ENCODE results near the gene PDS5B. TPM values are rescaled to one million over a fixed set of nuclear protein-coding genes. Genes with fewer than 3 reads are reported as not detected.
"Not testable (repeated sequence)": the region's sequence is repeated elsewhere in the genome, so short reads cannot be mapped to it uniquely, and the experiment has no call there.

Gene PDS5B
- total RNA-seq, 1 experiment from 2014 or later: 61.2 TPM

DNA sequence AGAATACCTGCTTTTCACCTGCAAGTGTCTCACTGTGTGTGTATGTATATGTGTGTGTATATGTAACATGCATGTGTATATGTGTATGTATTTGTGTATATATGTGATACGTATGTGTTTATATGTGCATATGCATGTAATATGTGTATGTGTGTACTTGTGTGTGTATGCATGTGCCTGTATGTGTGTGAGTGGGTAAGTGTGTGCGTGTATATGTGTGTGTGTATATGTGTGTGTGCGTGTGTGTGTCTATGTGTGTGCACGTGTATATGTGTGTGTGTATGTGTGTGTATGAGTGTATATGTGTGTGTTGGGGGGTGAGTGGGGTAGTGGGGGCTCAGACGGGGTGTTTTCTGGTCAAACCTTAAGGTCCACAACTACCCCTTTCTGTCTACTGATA lies 237.3 kb downstream of the PDS5B start:
- Histone ChIP-seq H3K4me2 (ENCODE audit: low read depth, low read length, poor library complexity, severe bottlenecking) (no peak overlapping the region), H3K9me2 (replicated peaks; ENCODE audit: insufficient read depth, low read length) (no peaks in the 10 kb centered on the region), H3K79me2 (ENCODE audit: low read length) (no peaks in the 10 kb centered on the region), H3K4me1 (ENCODE audit: low read length) (no peaks in the 10 kb centered on the region), H2AFZ (ENCODE audit: low read length) (no peak overlapping the region), H3K27ac (ENCODE audit: low read length) (no peak overlapping the region), H3K9ac (ENCODE audit: low read length) (no peak overlapping the region), H3K9me3 (ENCODE audit: low read length) (no peaks in the 10 kb centered on the region), H3K36me3 (ENCODE audit: insufficient read depth, low read length) (no peaks in the 10 kb centered on the region), H3K27me3 (ENCODE audit: low read length) (no peaks in the 10 kb centered on the region), H4K20me1 (ENCODE audit: insufficient read depth, low read depth, low read length) (no peaks in the 10 kb centered on the region), H3K4me3 (ENCODE audit: low read length) (no peak overlapping the region)
- no peak for DNase-seq

DNA sequence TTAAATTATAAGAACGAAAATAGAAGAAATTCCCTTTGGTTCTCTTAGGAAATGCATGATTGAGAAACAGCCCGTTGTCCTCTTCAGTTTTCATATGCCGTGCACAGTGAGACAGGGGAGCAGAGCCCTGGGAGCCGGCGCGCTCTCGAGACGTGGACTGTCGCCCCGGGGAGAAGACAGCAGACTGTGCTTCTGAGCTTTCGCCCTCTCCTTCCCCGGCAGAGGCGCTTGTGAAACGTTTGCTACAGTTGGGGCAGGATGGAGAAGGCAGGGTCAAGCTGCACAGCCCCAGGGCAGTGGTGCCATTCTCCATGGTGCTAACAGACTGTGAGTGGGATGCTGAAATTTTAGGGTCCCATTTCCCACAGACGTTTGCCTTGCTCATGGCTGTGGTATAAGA lies 237.8 kb downstream of the PDS5B start:
- Histone ChIP-seq H3K79me2 (ENCODE audit: low read length) (no peaks in the 10 kb centered on the region), H3K4me2 (ENCODE audit: low read depth, low read length, poor library complexity, severe bottlenecking) (no peak overlapping the region), H3K27ac (ENCODE audit: low read length) (no peak overlapping the region), H3K9me2 (replicated peaks; ENCODE audit: insufficient read depth, low read length) (no peaks in the 10 kb centered on the region), H3K27me3 (ENCODE audit: low read length) (no peaks in the 10 kb centered on the region), H3K4me3 (ENCODE audit: low read length) (no peak overlapping the region), H3K9ac (ENCODE audit: low read length) (no peak overlapping the region), H4K20me1 (ENCODE audit: insufficient read depth, low read depth, low read length) (no peaks in the 10 kb centered on the region), H3K36me3 (ENCODE audit: insufficient read depth, low read length) (no peaks in the 10 kb centered on the region), H2AFZ (ENCODE audit: low read length) (no peak overlapping the region), H3K4me1 (ENCODE audit: low read length) (no peaks in the 10 kb centered on the region), H3K9me3 (ENCODE audit: low read length) (no peaks in the 10 kb centered on the region)
- DNase-seq: no peak

DNA sequence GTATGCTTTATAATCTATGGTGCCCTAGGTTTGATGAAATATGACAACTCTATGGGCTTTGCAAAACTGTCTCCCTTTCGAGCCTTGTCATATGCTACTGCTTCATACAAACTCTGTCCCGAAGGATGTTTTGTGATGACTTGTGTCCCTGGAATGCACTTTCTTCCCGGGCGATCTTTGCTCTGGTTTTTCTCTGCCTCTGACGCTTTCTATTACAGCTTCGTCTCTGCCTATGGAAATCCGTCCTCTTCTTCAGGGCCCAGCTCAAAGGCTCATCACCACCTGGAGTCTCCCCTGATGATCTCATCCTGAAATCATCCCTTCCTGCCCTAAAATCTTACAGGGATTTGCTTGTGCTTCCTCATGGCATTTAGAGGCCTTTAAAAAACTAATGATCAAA lies 238.4 kb downstream of the PDS5B start:
- H3K9me2 ChIP-seq (replicated peaks; ENCODE audit: insufficient read depth, low read length): no peaks in the 10 kb centered on the region
- H2AFZ ChIP-seq (ENCODE audit: low read length): no peak overlapping the region
- no peaks in the 10 kb centered on the region for H3K36me3 ChIP-seq (ENCODE audit: insufficient read depth, low read length)
- H3K9me3 ChIP-seq (ENCODE audit: low read length): no peaks in the 10 kb centered on the region
- H4K20me1 ChIP-seq (ENCODE audit: insufficient read depth, low read depth, low read length): no peaks in the 10 kb centered on the region
- no peaks in the 10 kb centered on the region for H3K4me1 ChIP-seq (ENCODE audit: low read length)
- H3K4me2 ChIP-seq (ENCODE audit: low read depth, low read length, poor library complexity, severe bottlenecking): no peak overlapping the region
- H3K4me3 ChIP-seq (ENCODE audit: low read length): no peak overlapping the region
- no peak for DNase-seq
- no peaks in the 10 kb centered on the region for H3K27me3 ChIP-seq (ENCODE audit: low read length)
- H3K9ac ChIP-seq (ENCODE audit: low read length): no peak overlapping the region
- no peak overlapping the region for H3K27ac ChIP-seq (ENCODE audit: low read length)
- H3K79me2 ChIP-seq (ENCODE audit: low read length): no peaks in the 10 kb centered on the region

DNA sequence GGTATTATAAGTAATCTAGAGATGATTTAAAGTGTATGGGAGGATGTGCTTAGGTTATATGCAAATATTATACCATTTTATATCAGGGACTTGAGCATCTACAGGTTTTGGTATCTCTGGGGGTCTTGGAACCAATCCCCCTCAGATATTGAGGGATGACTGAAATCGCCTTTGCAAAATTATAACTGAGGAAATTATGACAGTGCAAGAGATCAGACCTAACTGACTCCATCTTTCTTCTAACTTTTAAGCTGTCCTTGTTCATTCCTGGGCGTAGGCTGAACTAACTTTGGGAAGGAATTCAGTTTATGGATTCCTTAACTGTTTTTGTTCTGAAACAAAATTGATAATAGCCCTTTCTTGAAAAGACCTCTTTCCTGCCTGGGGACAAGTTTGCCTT lies 239.2 kb downstream of the PDS5B start:
- Histone ChIP-seq H3K4me1 (ENCODE audit: low read length) (no peaks in the 10 kb centered on the region), H3K9ac (ENCODE audit: low read length) (no peak overlapping the region), H4K20me1 (ENCODE audit: insufficient read depth, low read depth, low read length) (no peaks in the 10 kb centered on the region), H3K4me2 (ENCODE audit: low read depth, low read length, poor library complexity, severe bottlenecking) (no peak overlapping the region), H3K9me3 (ENCODE audit: low read length) (no peaks in the 10 kb centered on the region), H3K4me3 (ENCODE audit: low read length) (no peak overlapping the region), H3K27ac (ENCODE audit: low read length) (no peak overlapping the region), H2AFZ (ENCODE audit: low read length) (no peak overlapping the region), H3K9me2 (replicated peaks; ENCODE audit: insufficient read depth, low read length) (no peaks in the 10 kb centered on the region), H3K27me3 (ENCODE audit: low read length) (no peaks in the 10 kb centered on the region), H3K36me3 (ENCODE audit: insufficient read depth, low read length) (no peaks in the 10 kb centered on the region), H3K79me2 (ENCODE audit: low read length) (no peaks in the 10 kb centered on the region)
- no peak for DNase-seq

DNA sequence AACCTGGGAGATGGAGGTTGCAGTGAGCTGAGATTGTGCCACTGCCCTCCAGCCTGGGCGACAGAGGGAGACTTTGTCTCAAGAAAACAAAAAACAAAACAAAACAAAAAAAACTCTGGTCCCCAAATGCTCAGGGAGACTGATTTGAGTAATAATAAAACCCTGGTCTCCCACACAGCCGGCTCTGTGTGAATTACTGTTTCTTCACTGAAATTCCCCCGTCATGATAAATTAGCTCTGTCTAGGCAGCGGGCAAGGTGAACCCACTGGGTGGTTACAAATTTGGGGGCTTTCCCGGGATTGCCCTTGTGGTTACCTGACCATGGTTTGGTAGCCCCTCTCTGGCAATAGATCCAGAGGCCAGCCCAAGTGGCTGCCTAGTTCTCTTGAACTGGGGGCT lies 240.1 kb downstream of the PDS5B start:
- not testable (repeated sequence) for H3K4me3 ChIP-seq (ENCODE audit: low read length); H3K4me2 ChIP-seq (ENCODE audit: low read depth, low read length, poor library complexity, severe bottlenecking); H4K20me1 ChIP-seq (ENCODE audit: insufficient read depth, low read depth, low read length); H3K79me2 ChIP-seq (ENCODE audit: low read length); H3K36me3 ChIP-seq (ENCODE audit: insufficient read depth, low read length); H3K27me3 ChIP-seq (ENCODE audit: low read length); H3K9me3 ChIP-seq (ENCODE audit: low read length); H3K9me2 ChIP-seq (replicated peaks; ENCODE audit: insufficient read depth, low read length); H2AFZ ChIP-seq (ENCODE audit: low read length); H3K27ac ChIP-seq (ENCODE audit: low read length); DNase-seq; H3K4me1 ChIP-seq (ENCODE audit: low read length); H3K9ac ChIP-seq (ENCODE audit: low read length)

Small RNA genes lying within 50 kb of the gene (small RNA-seq; reads per million reads assigned to genes)
- not detected for gene RNY1P4

Other genes starting within 250 kb of the PDS5B start
- 14.2 and 17.8 TPM in 2 replicates for gene N4BP2L1, start 158.3 kb upstream of the PDS5B start, total RNA-seq (2014; rRNA removed; shearing (Covaris generic); ENCODE audit: low replicate concordance)
- gene N4BP2L2, start 47.7 kb upstream of the PDS5B start, total RNA-seq (2014; rRNA removed; shearing (Covaris generic); ENCODE audit: low replicate concordance): 71.2 and 138 TPM in 2 replicates